DOHH2 (cell line): ENCODE measurements around the gene ACIN1.

Source experiments
- H3F3A ChIP-seq: fragments of 200-600 bp; sonication (generic), shearing (Covaris generic); 2 replicates; pipeline ENCODE4 v1.6.0; 2016; ENCODE audit warnings: antibody characterized with exemption, mild to moderate bottlenecking; ENCODE audit not compliant: control insufficient read depth, insufficient read depth
- H3K27ac ChIP-seq: fragments of 200-600 bp; sonication (generic); 2 replicates; pipeline ENCODE4 v1.5.1; 2014; ENCODE audit warnings: low read depth, mild to moderate bottlenecking, low read length, moderate library complexity
- H3K27me3 ChIP-seq: fragments of 200-600 bp; sonication (generic); 2 replicates; pipeline ENCODE4 v1.6.1; 2014; ENCODE audit warnings: mild to moderate bottlenecking, low read length, mixed read lengths; ENCODE audit not compliant: control insufficient read depth
- H3K36me3 ChIP-seq: fragments of 200-600 bp; sonication (generic); 2 replicates; pipeline ENCODE4 v1.6.1; 2014; ENCODE audit warnings: mild to moderate bottlenecking, low read length, moderate library complexity, mixed read lengths; ENCODE audit not compliant: control insufficient read depth
- H3K4me1 ChIP-seq: fragments of 200-600 bp; sonication (generic); 2 replicates; pipeline ENCODE4 v1.6.1; 2014; ENCODE audit warnings: mild to moderate bottlenecking, low read length, mixed read lengths; ENCODE audit not compliant: control insufficient read depth
- H3K4me2 ChIP-seq: fragments of 200-600 bp; sonication (generic); 2 replicates; pipeline ENCODE4 v1.6.0; 2014; ENCODE audit warnings: mild to moderate bottlenecking, low read length, moderate library complexity
- H3K4me3 ChIP-seq: fragments of 200-600 bp; sonication (generic); 2 replicates; pipeline ENCODE4 v1.5.1; 2014; ENCODE audit warnings: mild to moderate bottlenecking, low read length, mixed read lengths
- H3K79me2 ChIP-seq: fragments of 200-600 bp; sonication (generic); 2 replicates; pipeline ENCODE4 v1.6.1; 2014; ENCODE audit warnings: mild to moderate bottlenecking, low read length, mixed read lengths; ENCODE audit not compliant: control insufficient read depth
- H3K9me2 ChIP-seq: fragments of 200-600 bp; sonication (generic); replicated peaks from 2 replicates; pipeline ENCODE4 v1.6.1; 2014; ENCODE audit warnings: mild to moderate bottlenecking, low read length, mixed read lengths; ENCODE audit not compliant: control insufficient read depth
- H3K9me3 ChIP-seq: fragments of 200-600 bp; sonication (generic); 2 replicates; pipeline ENCODE4 v1.6.1; 2014; ENCODE audit warnings: antibody characterized with exemption, low read length, mixed read lengths; ENCODE audit not compliant: control insufficient read depth, insufficient read depth
- H4K20me1 ChIP-seq: fragments of 200-600 bp; sonication (generic); 2 replicates; pipeline ENCODE4 v1.6.0; 2014; ENCODE audit warnings: low read depth, mild to moderate bottlenecking, antibody characterized with exemption, low read length, moderate library complexity; ENCODE audit not compliant: control insufficient read depth, insufficient read depth
- CTCF ChIP-seq: fragments of 200-600 bp; sonication (generic); IDR thresholded peaks from one replicate; pipeline ENCODE4 v1.5.1; 2014; ENCODE audit warnings: antibody characterized with exemption, mild to moderate bottlenecking, low read depth, low read length; ENCODE audit not compliant: poor library complexity, severe bottlenecking
- EZH2phosphoT487 ChIP-seq: fragments of 200-600 bp; sonication (generic); IDR thresholded peaks from 2 replicates; pipeline ENCODE4 v1.6.1; 2017; ENCODE audit warnings: borderline replicate concordance, mild to moderate bottlenecking, antibody characterized with exemption, low read length, moderate library complexity, mixed read lengths

ACIN1 gene

GRCh38 chr14:23060536-23061260, 34.2 kb downstream of the ACIN1 start:
- Histone ChIP-seq H3K4me3 (no peak overlapping the region), H3K9me3 (no peaks in the 10 kb centered on the region), H3F3A (peaks cover 33% of the 10 kb centered on the region), H4K20me1 (0 out of 2 replicates have a peak, but pooled peaks cover 3% of the 10 kb centered on the region), H3K9me2 (no peaks in the 10 kb centered on the region), H3K4me2 (no peak overlapping the region), H3K27ac (no peak overlapping the region), H3K4me1 (peaks cover 26% of the 10 kb centered on the region), H3K27me3 (peaks cover 6% of the 10 kb centered on the region; the same call in 1 of the 2 replicates), H3K79me2 (peaks cover 5% of the 10 kb centered on the region), H3K36me3 (peaks cover 63% of the 10 kb centered on the region)
- TF ChIP-seq EZH2phosphoT487: no peak
- no peak for TF ChIP-seq CTCF

- Histone ChIP-seq H3K4me1 (peaks cover 26% of the 10 kb centered on the region), H3K9me3 (no peaks in the 10 kb centered on the region), H3F3A (peaks cover 30% of the 10 kb centered on the region), H3K27me3 (peaks cover 6% of the 10 kb centered on the region; the same call in 1 of the 2 replicates), H3K36me3 (peaks cover 45% of the 10 kb centered on the region), H3K4me3 (no peak overlapping the region), H4K20me1 (no peaks in the 10 kb centered on the region), H3K27ac (no peak overlapping the region; the same call in 1 of the 2 replicates), H3K4me2 (no peak overlapping the region), H3K79me2 (no peaks in the 10 kb centered on the region), H3K9me2 (no peaks in the 10 kb centered on the region)
- TF ChIP-seq EZH2phosphoT487: no peak
- no peak for TF ChIP-seq CTCF
Observed at GRCh38 chr14:23058654-23059504, 36.1 kb downstream of the ACIN1 start.

- peaks cover 36% of the 10 kb centered on the region for H3K36me3 ChIP-seq
- no peak overlapping the region for H3K27ac ChIP-seq
Observed at GRCh38 chr14:23057757-23058653, 36.9 kb downstream of the ACIN1 start.

More at GRCh38 chr14:23057757-23058653, 36.9 kb downstream of the ACIN1 start:
- Histone ChIP-seq H3F3A (peaks cover 30% of the 10 kb centered on the region), H4K20me1 (no peaks in the 10 kb centered on the region), H3K4me2 (peak overlapping the region; percentile 95), H3K27me3 (peaks cover 6% of the 10 kb centered on the region; the same call in 1 of the 2 replicates), H3K9me2 (no peaks in the 10 kb centered on the region), H3K9me3 (no peaks in the 10 kb centered on the region), H3K4me1 (peaks cover 26% of the 10 kb centered on the region), H3K4me3 (peak overlapping the region; percentile 76), H3K79me2 (no peaks in the 10 kb centered on the region)
- TF ChIP-seq EZH2phosphoT487 (no peak), CTCF (peak; percentile 96)
